HG03280 (cell line): ENCODE data around the gene PCSK2.

Source experiments
- ATAC-seq: cut with Tn5 transposase; IDR thresholded peaks from one replicate; pipeline ENCODE4 v1.9.1; 2021; ENCODE audit warnings: mild to moderate bottlenecking, moderate library complexity; ENCODE audit not compliant: unreplicated experiment

PCSK2 gene

GRCh38 chr20:17502105-17502504 lies 275.3 kb downstream of the PCSK2 start:
- no peak for ATAC-seq

- no peak for ATAC-seq
These were observed 276.6 kb downstream of the PCSK2 start for GRCh38 chr20:17503301-17504065.

DNA sequence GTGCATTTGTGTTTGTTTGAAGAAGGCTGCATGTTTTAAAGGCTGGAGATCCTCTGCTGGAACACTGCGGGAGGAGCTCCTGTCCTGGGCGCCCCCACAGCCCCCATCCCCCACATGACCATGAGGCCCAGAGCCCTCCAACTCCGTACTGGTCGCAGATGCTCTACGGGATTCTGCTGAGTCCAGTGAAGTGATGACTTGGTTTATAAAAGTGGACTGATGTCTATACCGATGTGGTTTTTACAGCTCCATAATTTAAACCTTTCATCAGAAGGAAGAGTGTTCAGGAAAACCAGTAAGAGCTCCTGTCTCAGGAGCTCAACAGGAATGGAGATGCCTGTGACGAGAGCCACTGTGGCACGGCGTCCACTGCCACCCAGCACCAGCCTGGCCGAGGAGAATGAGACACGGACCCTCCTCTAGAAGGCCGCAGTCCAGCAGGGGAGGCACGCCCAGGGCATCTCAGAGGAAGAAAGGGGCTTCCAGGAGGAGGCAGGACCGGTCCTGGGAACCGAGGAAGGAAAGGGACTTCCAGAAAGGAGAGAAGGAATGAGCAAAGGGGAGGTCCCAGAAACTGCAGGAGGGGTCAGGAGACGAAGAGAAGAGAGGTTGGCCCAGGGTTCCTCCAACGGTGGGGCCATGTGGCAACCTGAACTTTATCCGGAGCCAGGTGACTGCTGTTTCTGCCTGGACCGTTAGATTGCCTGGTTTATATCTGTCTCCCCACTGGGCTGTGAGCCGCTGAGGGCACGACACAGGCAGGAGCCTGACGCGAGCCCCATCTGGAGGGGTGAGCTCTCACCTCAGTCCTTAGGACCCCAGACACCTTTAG lies 277.4 kb downstream of the PCSK2 start:
- peak; percentile 5 for ATAC-seq

- peak; percentile 67 for ATAC-seq
These were observed 278.2 kb downstream of the PCSK2 start for GRCh38 chr20:17504898-17505635.

DNA sequence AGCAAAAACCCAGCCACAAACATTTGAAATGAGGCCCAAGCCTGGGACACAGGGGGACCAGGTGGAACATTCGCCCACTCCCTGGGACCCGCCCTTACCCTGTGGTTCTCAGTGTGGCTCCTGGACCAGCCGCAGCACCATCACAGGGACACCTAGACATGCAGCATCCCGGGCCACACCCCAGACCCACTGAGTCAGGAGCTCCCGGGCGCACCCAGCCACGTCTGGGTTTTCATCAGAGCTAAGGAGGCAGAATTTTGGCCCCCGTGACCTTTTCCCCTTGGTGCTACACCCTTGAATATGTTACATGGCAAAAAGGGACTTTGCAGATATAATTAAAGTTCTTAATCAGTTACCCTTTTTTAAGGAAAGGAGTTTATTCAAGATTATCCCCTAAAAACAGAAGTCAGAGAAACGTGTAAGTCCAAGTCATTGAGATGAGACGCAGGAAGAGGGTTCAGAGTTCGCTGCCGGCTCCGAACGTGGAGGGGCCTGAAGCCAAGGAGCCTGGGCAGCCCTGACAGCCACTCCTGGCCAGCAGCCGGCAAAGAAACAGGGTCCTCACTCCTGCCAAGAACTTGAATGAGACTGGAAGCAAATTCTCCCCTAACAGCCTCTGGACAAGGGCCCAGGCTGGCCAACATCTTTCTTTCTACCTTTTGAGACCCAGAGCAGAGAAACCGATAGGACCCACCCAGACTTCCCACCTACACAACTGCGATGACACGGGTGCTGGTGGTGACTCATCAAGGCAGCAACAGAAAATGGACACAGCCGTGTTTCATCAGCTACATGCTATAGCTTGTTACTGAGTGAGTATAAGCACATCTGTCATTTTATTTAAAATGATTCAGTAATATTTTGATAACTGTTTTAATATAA lies 279.0 kb downstream of the PCSK2 start:
- ATAC-seq, result no peak

DNA sequence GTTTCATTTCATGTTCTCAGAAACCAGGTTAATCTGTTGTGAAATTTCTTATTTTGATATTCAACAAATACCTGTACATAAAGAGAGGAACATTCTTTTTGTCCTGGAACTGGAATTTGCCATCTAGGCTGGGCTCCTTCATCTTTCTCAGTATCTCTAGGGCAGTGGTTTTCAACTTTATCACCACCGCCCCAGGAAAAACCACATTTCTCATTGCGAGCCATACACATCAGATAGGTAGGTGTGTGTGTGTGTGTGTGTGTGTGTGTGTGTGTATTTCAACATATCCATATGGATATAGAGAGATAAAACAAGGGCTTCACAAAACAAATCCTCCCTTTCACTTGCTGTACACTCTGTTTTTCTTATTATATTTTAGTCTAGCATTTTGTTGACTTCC lies 280.2 kb downstream of the PCSK2 start:
- ATAC-seq, result no peak

DNA sequence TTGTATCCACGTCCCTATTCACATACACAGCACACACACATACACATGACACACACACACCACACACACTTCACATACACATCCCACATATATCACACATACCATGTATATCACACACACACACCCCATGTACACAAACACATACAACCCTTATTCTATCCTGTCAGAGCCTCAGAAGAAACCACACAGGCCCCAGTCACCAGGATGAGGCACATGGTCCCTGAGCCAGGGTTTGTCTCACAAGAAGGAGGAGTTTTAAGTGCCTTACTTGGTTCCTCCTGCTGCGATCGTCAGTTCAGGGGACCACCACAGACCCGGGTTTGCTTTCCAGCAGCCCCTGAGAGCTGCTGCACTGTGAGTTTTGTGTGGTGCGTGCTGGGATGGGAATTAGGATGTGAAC lies 280.7 kb downstream of the PCSK2 start:
- no peak for ATAC-seq

- ATAC-seq, result no peak
These were observed 281.9 kb downstream of the PCSK2 start for GRCh38 chr20:17508756-17509155.

- ATAC-seq, result no peak
These were observed 283.7 kb downstream of the PCSK2 start for GRCh38 chr20:17510548-17510947.

- no peak for ATAC-seq
These were observed 284.6 kb downstream of the PCSK2 start for GRCh38 chr20:17511401-17511800.

DNA sequence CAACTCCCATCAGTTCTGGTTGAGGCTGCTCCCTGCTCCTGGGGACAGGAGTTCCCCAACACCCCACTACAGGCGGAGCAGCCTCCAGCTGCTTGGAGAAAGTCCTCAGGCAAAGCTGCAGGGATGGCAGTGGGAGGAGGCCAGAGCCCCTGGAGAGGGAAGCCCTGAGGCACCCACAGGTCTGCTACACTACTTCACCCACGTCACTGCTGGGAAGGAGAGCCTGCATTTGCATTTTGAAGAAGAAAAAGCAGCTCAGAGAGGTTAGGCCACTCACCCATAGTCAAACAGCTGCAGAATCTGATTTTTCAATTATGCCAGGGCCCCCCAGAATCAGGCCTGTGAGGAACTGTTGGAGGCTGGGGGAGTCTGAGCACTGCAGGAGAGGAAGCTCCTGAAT lies 287.1 kb downstream of the PCSK2 start:
- no peak for ATAC-seq

- no peak for ATAC-seq
These were observed 288.2 kb downstream of the PCSK2 start for GRCh38 chr20:17515053-17515452.

GRCh38 chr20:17518339-17519052 lies 291.7 kb downstream of the PCSK2 start:
- ATAC-seq, result no peak

- no peak for ATAC-seq
These were observed 292.9 kb downstream of the PCSK2 start for GRCh38 chr20:17519606-17520285.

DNA sequence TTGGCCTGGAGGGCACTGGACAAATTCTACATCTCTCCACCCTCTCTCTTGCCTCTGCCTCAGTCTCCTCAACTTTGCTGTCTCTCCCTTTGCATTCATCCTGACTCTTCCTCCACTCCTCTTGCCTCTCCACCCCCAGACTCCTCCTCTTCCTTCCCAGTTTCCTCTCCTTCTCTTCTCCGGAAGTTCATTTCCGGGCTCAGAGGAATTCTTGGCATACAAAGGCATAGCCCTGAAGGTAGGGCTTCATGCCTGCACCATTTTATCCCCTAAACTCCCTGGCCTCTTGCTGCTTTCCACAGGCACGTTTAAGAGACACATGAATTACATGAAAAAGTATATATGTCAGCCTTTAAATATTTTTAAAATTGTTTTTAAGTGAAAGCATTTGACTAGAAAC lies 293.7 kb downstream of the PCSK2 start:
- no peak for ATAC-seq

DNA sequence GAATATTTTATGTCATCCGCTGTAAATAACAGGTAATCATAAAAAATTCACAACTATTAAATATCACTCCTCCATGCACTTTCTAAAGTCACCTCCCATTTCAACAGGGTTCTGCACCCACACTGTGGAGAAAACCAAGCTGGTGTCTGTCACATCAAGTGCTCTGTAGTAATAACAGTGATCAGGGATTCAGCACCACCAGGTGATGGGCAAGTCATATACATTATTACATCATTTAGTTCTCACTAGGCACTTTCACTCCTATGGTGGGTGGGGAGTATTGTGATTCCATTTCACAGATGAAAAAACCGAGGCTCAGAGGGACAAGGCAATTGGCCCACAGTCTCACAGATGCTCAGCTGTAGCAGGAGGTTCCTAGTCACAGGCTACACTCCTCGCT lies 295.7 kb downstream of the PCSK2 start:
- ATAC-seq, result no peak

DNA sequence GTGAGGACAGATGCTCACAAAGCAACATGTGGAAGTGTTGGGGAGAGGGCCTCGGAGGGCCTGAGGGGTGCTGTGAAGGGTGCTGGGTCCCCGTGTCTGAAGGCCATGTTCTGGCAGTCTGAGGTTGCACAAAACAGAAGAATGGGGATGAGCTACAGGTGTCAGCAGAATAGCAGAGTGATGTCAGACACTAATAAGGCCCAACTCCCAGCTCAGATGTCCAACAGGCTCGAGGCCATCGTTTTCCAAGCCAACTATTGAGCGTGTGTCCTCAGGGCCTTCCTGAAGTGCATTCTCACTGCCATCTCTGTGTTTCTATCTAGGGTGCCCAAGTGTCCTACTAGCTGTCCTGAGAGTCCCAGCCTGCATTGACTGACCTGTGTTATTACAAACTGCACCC lies 296.5 kb downstream of the PCSK2 start:
- no peak for ATAC-seq

DNA sequence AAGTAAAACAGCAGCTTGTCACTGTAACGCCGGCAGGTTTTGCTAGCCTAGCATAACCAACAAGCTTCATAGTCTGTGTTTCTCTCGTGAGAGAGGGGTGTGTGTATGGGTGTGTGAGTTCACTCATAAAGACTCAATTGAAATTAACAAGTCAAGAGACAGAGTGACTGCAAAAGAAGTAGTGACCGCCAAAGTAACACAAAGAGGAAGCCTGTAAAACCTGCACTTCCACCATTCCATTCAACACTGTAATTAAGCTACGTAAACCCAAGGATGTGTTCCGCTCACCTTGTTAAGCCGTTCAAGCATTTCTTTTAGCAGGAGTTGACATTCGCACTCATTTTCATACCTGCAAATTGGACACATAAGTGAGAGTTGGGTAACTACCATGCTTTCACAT lies 297.7 kb downstream of the PCSK2 start:
- no peak for ATAC-seq

- ATAC-seq, result no peak
These were observed 298.3 kb downstream of the PCSK2 start for GRCh38 chr20:17525132-17525531.
